Natural killer cell (primary cell): ENCODE data around the gene CLEC16A. TPM values are rescaled to one million over a fixed set of nuclear protein-coding genes. Genes with fewer than 3 reads are reported as not detected.

Experiments
- ATAC-seq, 3 donors: fragments of 150-1000 bp in 2 of 3; fragments of 200-7000 bp in 1 of 3; cut with Tn5 transposase; 1 replicate in 1 of 3; 2 replicates in 2 of 3; pipeline ENCODE4 v1.10.0; 2021; ENCODE audit warnings: mild to moderate bottlenecking in 2 of 3, moderate library complexity in 2 of 3
- DNase-seq, 2 donors: peaks; one replicate each; pipeline versions ENCODE4 v3.0.0 to v3.0.0-alpha.2; 2013 to 2021; ENCODE audit warnings: mixed read lengths in 1 of 2
- H3K27ac ChIP-seq: one replicate; pipeline ENCODE4 v1.5.1; 2013; ENCODE audit warnings: mild to moderate bottlenecking, low read length
- H3K27me3 ChIP-seq: one replicate; pipeline ENCODE4 v1.6.1; 2013; ENCODE audit warnings: low read length; ENCODE audit not compliant: control insufficient read depth, insufficient read depth
- H3K36me3 ChIP-seq: one replicate; pipeline ENCODE4 v1.6.1; 2013; ENCODE audit warnings: low read length; ENCODE audit not compliant: control insufficient read depth, insufficient read depth
- H3K4me1 ChIP-seq: one replicate; pipeline ENCODE4 v1.6.1; 2013; ENCODE audit warnings: low read length; ENCODE audit not compliant: control insufficient read depth, insufficient read depth
- H3K4me3 ChIP-seq: one replicate; pipeline ENCODE4 v1.5.1; 2013; ENCODE audit warnings: low read length
- H3K9me3 ChIP-seq: one replicate; pipeline ENCODE4 v1.6.1; 2013; ENCODE audit warnings: low read length; ENCODE audit not compliant: control insufficient read depth, insufficient read depth
- H3K27ac Mint-ChIP-seq, 2 donors: one replicate each; pipeline ENCODE4 v1.8.0; 2022; ENCODE audit warnings: mild to moderate bottlenecking in 2 of 2, mixed read lengths in 2 of 2, moderate library complexity in 1 of 2
- H3K27me3 Mint-ChIP-seq, 2 donors: one replicate each; pipeline ENCODE4 v1.8.0; 2022; ENCODE audit warnings: low read depth in 2 of 2, mixed read lengths in 2 of 2
- H3K36me3 Mint-ChIP-seq: one replicate; pipeline ENCODE4 v1.8.0; 2022; ENCODE audit warnings: mixed read lengths
- H3K4me1 Mint-ChIP-seq, 2 donors: one replicate each; pipeline ENCODE4 v1.8.0; 2022; ENCODE audit warnings: mixed read lengths in 2 of 2
- H3K4me3 Mint-ChIP-seq: one replicate; pipeline ENCODE4 v1.8.0; 2022; ENCODE audit warnings: mild to moderate bottlenecking, moderate library complexity, mixed read lengths
- H3K9me3 Mint-ChIP-seq, 2 donors: one replicate each; pipeline ENCODE4 v1.8.0; 2022; ENCODE audit warnings: mixed read lengths in 2 of 2
- WGBS: methylation state at CpG from one replicate; pipeline ENCODE4 v1.1.7; 2013; ENCODE audit warnings: missing lambda C conversion rate; ENCODE audit not compliant: insufficient coverage; 5-methylcytosine and 5-hydroxymethylcytosine counted together
- intact Hi-C: fragments of 100-400 bp; cut with micrococcal nuclease; formaldehyde crosslinking; loops from one replicate; pipeline ENCODE4 v1.14.2; 2022
- total RNA-seq, 4 donors: library from RNA; stranded (reverse); fragments of 120-200 nt in 1 of 4; gene quantifications; one replicate each; pipeline versions ENCODE4 v1.2.3 to v1.2.4, GENCODE V29; 2013 to 2022
- TF ChIP-seq, protein P1 (sequence below): fragments of 200-600 bp; IDR thresholded peaks from one replicate; pipeline ENCODE4 v1.8.0; 2022; ENCODE audit warnings: antibody characterized with exemption

Gene CLEC16A
- total RNA-seq, 3 donors from 2014 or later (not counting 1 experiment from before 2014, with no cell fraction given), result 35.9 to 50.5 (median 37.4) TPM

DNA sequence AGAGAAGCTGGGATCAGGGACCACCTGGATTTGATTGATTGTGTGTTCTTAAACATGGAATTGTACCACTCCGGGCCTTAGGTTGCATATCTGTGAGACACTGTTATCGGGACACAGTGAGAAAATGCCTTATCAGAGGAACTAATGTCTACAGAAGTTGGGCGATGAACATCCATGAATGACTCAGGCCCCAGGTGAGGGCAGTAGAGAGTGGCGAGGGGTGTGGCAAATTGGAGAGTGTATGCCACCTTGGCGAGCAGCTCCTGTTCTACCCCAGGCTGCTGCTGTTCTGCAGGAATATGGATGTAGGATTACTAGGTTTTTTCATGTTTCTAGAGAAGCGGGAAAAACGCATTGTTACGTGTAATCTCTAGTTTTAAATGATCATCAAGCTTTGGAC, 38.8 kb downstream of the CLEC16A start:
- Mint-ChIP-seq H3K27ac (no peak overlapping the region), H3K4me3 (no peak overlapping the region), H3K36me3 (no peaks in the 10 kb centered on the region), H3K27me3 (no peaks in the 10 kb centered on the region), H3K4me1 (peaks cover 11% of the 10 kb centered on the region in 2 donors), H3K9me3 (no peaks in the 10 kb centered on the region)
- WGBS, result 84% methylated on average over 8 of the region's 8 CpGs
- Histone ChIP-seq H3K4me1 (peaks cover 4% of the 10 kb centered on the region), H3K27ac (no peak overlapping the region), H3K27me3 (no peaks in the 10 kb centered on the region), H3K9me3 (no peaks in the 10 kb centered on the region), H3K4me3 (no peak overlapping the region), H3K36me3 (peaks cover 18% of the 10 kb centered on the region)
- intact Hi-C loops, result no loop called here
- peak in 1 of 2 donors; percentile 35 for DNase-seq
- TF ChIP-seq, protein P1, sequence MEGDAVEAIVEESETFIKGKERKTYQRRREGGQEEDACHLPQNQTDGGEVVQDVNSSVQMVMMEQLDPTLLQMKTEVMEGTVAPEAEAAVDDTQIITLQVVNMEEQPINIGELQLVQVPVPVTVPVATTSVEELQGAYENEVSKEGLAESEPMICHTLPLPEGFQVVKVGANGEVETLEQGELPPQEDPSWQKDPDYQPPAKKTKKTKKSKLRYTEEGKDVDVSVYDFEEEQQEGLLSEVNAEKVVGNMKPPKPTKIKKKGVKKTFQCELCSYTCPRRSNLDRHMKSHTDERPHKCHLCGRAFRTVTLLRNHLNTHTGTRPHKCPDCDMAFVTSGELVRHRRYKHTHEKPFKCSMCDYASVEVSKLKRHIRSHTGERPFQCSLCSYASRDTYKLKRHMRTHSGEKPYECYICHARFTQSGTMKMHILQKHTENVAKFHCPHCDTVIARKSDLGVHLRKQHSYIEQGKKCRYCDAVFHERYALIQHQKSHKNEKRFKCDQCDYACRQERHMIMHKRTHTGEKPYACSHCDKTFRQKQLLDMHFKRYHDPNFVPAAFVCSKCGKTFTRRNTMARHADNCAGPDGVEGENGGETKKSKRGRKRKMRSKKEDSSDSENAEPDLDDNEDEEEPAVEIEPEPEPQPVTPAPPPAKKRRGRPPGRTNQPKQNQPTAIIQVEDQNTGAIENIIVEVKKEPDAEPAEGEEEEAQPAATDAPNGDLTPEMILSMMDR, result no peak
- no peak for ATAC-seq

DNA sequence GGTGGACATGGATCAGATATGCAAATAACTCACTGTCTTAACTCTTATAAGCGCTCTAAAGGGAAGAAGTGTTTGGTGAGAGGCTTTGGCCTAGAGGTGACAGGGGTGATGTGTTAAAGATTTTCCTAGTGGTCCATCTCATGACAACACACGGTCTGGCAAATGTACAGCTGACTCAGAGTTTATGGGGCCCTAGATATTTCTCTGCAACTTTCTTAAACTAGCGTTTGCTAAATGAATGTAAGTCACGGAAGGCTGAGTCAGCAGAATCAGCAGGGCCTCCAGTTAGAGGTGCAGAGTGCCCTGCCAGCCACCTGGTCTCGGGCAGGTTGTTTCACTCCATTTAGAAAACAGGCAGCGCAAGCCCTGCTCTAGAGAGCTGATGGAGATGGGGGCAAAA, 40.1 kb downstream of the CLEC16A start:
- H3K27ac Mint-ChIP-seq, result no peak overlapping the region
- ATAC-seq (no peak), DNase-seq (no peak)
- H3K36me3 ChIP-seq, result peaks cover 11% of the 10 kb centered on the region
- WGBS, result 85% methylated on average over 6 of the region's 6 CpGs
- H3K4me1 Mint-ChIP-seq, result peaks cover 11 to 16% of the 10 kb centered on the region in 2 donors
- no peak overlapping the region for H3K27ac ChIP-seq
- no peaks in the 10 kb centered on the region for H3K27me3 ChIP-seq
- TF ChIP-seq, protein P1, result no peak
- H3K36me3 Mint-ChIP-seq, result no peaks in the 10 kb centered on the region
- no peak overlapping the region for H3K4me3 Mint-ChIP-seq
- H3K4me3 ChIP-seq, result no peak overlapping the region
- intact Hi-C loops, result no loop called here
- peaks cover 10% of the 10 kb centered on the region for H3K4me1 ChIP-seq
- H3K27me3 Mint-ChIP-seq, result no peaks in the 10 kb centered on the region
- no peaks in the 10 kb centered on the region for H3K9me3 Mint-ChIP-seq
- H3K9me3 ChIP-seq, result no peaks in the 10 kb centered on the region

DNA sequence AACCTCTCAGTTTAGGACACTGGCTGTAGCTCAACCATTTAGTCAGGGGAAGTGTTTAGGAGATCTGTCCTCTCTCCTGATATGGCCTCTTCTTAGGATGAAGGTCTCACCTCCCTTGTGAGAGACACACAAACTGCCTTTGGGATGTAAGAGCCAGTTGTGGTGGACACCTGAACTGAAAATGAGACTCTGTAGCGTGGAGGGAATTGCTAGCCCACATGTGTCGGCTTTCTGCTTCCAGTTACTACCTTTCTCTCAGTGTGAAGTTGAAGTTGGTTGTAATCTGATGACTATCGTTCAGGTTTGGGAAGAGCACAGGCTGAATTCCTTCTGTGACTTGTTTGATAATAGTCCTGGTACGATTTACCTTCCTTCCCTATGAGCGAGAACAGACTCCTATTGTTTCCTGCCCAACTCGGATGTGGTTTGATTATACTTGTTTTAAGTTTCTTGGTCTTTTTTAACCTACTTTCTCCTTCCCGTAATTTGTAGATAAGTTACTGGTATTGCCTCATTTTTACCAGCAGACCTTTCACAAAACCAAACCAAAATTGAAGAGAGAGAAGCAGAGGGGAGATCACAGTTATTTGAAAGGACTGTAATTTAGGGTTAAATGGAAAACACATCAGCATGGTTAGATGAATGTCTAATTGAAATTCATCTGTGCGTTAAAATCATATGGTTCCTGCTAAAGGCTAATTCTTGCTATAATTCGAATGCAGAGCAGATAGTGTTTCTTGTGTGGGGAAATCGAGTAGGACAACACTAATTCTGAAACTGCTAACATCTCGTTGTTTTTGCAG, 43.2 kb downstream of the CLEC16A start:
- Mint-ChIP-seq H3K9me3 (no peaks in the 10 kb centered on the region), H3K4me3 (no peak overlapping the region), H3K27me3 (no peaks in the 10 kb centered on the region), H3K4me1 (peaks cover 11 to 23% of the 10 kb centered on the region in 2 donors), H3K27ac (peak overlapping the region; percentile 15 to 21), H3K36me3 (no peaks in the 10 kb centered on the region)
- Histone ChIP-seq H3K9me3 (no peaks in the 10 kb centered on the region), H3K36me3 (peaks cover 13% of the 10 kb centered on the region), H3K4me1 (peaks cover 10% of the 10 kb centered on the region), H3K27ac (no peak overlapping the region), H3K27me3 (no peaks in the 10 kb centered on the region), H3K4me3 (no peak overlapping the region)
- intact Hi-C loops, result no loop called here
- ATAC-seq, result no peak
- TF ChIP-seq, protein P1, result no peak
- WGBS, result 46% methylated on average over 7 of the region's 11 CpGs
- DNase-seq, result peak in 1 of 2 donors; percentile 40
